Measurements from ENCODE around the gene PTPRG. TPM values are rescaled to one million over a fixed set of nuclear protein-coding genes. Genes with fewer than 3 reads are reported as not detected.

The PTPRG gene
- total RNA-seq, 1 experiment from 2014 or later: 11.7 TPM

DNA sequence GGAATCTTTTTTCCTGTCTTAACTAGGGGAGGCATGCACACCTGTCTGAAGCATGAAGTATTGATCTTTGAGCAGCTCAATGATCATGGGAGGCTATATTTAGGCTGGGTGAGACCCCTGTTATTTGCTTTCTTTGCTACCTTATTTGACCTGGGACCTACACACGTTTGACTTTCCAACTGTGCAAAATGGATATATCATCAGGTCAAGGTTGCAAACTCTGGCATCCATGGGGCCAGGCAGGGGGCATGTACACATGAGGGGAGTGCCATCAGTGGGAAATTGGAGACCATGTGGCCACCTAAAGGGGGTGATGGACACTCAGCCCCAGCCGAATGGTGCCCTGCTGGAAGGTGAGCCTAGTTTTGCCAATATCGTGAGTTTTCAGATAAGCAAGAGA is 637.8 kb downstream of the PTPRG start:
- no peak overlapping the region for H3K4me3 ChIP-seq (ENCODE audit: low read depth, low read length, poor library complexity, severe bottlenecking)

DNA sequence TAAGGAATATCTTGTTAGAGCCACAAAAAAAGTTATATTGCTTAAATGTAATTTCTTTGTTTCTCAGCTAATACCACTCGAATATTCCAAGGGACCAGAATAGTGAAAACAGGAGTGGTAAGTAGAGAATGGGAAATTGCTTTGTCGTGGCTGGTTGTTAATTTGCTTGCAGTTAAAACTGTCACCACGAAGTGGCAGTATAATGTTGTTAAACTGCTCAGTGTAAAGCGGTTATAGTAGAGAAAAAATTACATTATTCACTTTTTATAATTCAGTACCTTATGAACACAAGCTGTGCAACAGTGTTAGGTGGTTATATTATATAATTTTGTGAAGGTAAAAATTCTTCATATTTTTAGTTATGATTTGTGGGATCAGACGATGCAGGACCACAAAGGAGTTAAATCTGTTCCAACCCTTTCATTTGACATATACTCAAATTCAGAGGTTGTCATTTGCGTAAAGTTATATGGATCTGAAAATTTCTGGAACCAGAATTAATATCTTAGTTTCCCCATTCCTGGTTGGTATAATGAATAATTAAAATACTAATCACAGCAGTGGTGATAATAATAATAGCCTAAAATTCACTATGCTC is 640.2 kb downstream of the PTPRG start:
- ChIA-PET CTCF (no interaction called here), POLR2A (ENCODE audit: low non-redundant PET) (no interaction called here)
- BruUV-seq (replicated peaks): no TSS peak
- H3K27ac ChIP-seq (ENCODE audit: low read depth, low read length, poor library complexity, severe bottlenecking): no peak overlapping the region
- peak; percentile 9 for DNase-seq (ENCODE audit: low spot score)
- no peaks in the 10 kb centered on the region for H3K4me1 ChIP-seq (ENCODE audit: insufficient read depth, low read length, poor library complexity, severe bottlenecking)
- H3K9me3 ChIP-seq (ENCODE audit: low read depth, low read length, poor library complexity, severe bottlenecking): no peaks in the 10 kb centered on the region
- no peak overlapping the region for H3K4me3 ChIP-seq (ENCODE audit: low read depth, low read length, poor library complexity, severe bottlenecking)
- intact Hi-C loops (cut with micrococcal nuclease; ENCODE audit: unreplicated experiment): loop anchor here (2.0 to 10.0 kb wide), 2 partner anchors 113 to 359 kb away; no protein-coding TSS in a partner anchor
- no peak for TF ChIP-seq EZH2 (IDR thresholded peaks at IDR 0.05; ENCODE audit: borderline replicate concordance, low read depth, low read length, poor library complexity, severe bottlenecking)
- TF ChIP-seq, protein P1, sequence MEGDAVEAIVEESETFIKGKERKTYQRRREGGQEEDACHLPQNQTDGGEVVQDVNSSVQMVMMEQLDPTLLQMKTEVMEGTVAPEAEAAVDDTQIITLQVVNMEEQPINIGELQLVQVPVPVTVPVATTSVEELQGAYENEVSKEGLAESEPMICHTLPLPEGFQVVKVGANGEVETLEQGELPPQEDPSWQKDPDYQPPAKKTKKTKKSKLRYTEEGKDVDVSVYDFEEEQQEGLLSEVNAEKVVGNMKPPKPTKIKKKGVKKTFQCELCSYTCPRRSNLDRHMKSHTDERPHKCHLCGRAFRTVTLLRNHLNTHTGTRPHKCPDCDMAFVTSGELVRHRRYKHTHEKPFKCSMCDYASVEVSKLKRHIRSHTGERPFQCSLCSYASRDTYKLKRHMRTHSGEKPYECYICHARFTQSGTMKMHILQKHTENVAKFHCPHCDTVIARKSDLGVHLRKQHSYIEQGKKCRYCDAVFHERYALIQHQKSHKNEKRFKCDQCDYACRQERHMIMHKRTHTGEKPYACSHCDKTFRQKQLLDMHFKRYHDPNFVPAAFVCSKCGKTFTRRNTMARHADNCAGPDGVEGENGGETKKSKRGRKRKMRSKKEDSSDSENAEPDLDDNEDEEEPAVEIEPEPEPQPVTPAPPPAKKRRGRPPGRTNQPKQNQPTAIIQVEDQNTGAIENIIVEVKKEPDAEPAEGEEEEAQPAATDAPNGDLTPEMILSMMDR (conservative IDR thresholded peaks at IDR 0.05; ENCODE audit: low read depth, low read length): peak; percentile 53
- no peaks in the 10 kb centered on the region for H3K36me3 ChIP-seq (ENCODE audit: insufficient read depth, low read length, poor library complexity, severe bottlenecking)
- H3K27me3 ChIP-seq (replicated peaks; ENCODE audit: insufficient read depth, low read depth, low read length, poor library complexity): no peaks in the 10 kb centered on the region

More for the DNA sequence above, 637.8 kb downstream of the PTPRG start:
- Histone ChIP-seq H3K9me3 (ENCODE audit: low read depth, low read length, poor library complexity, severe bottlenecking) (no peaks in the 10 kb centered on the region), H3K27ac (ENCODE audit: low read depth, low read length, poor library complexity, severe bottlenecking) (no peak overlapping the region), H3K4me1 (ENCODE audit: insufficient read depth, low read length, poor library complexity, severe bottlenecking) (no peaks in the 10 kb centered on the region), H3K27me3 (replicated peaks; ENCODE audit: insufficient read depth, low read depth, low read length, poor library complexity) (no peaks in the 10 kb centered on the region), H3K36me3 (ENCODE audit: insufficient read depth, low read length, poor library complexity, severe bottlenecking) (no peaks in the 10 kb centered on the region)
- no TSS peak for BruUV-seq (replicated peaks)
- POLR2A ChIA-PET (ENCODE audit: low non-redundant PET): no interaction called here
- CTCF ChIA-PET: no interaction called here
- DNase-seq (ENCODE audit: low spot score): no peak
- intact Hi-C loops (cut with micrococcal nuclease; ENCODE audit: unreplicated experiment): no loop called here
- TF ChIP-seq, protein P1 (conservative IDR thresholded peaks at IDR 0.05; ENCODE audit: low read depth, low read length): no peak
- TF ChIP-seq EZH2 (IDR thresholded peaks at IDR 0.05; ENCODE audit: borderline replicate concordance, low read depth, low read length, poor library complexity, severe bottlenecking): no peak

DNA sequence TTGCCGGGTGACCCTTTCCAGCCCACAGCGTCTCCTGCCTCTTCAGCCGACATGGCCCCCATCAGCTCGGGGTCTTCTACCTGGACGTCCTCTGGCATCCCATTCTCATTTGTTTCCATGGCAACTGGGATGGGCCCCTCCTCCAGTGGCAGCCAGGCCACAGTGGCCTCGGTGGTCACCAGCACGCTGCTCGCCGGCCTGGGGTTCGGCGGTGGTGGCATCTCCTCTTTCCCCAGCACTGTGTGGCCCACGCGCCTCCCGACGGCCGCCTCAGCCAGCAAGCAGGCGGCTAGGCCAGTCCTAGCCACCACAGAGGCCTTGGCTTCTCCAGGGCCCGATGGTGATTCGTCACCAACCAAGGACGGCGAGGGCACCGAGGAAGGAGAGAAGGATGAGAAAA is 641.8 kb downstream of the PTPRG start:
- no TSS peak for BruUV-seq (replicated peaks)
- CTCF ChIA-PET: no interaction called here
- H3K4me3 ChIP-seq (ENCODE audit: low read depth, low read length, poor library complexity, severe bottlenecking): no peak overlapping the region
- TF ChIP-seq, protein P1 (conservative IDR thresholded peaks at IDR 0.05; ENCODE audit: low read depth, low read length): no peak
- TF ChIP-seq EZH2 (IDR thresholded peaks at IDR 0.05; ENCODE audit: borderline replicate concordance, low read depth, low read length, poor library complexity, severe bottlenecking): no peak
- no peaks in the 10 kb centered on the region for H3K9me3 ChIP-seq (ENCODE audit: low read depth, low read length, poor library complexity, severe bottlenecking)
- no peak for DNase-seq (ENCODE audit: low spot score)
- intact Hi-C loops (cut with micrococcal nuclease; ENCODE audit: unreplicated experiment): loop anchor here (10.0 kb wide), 1 partner anchor 112 kb away; no protein-coding TSS in a partner anchor
- POLR2A ChIA-PET (ENCODE audit: low non-redundant PET): no interaction called here
- no peaks in the 10 kb centered on the region for H3K4me1 ChIP-seq (ENCODE audit: insufficient read depth, low read length, poor library complexity, severe bottlenecking)
- no peak overlapping the region for H3K27ac ChIP-seq (ENCODE audit: low read depth, low read length, poor library complexity, severe bottlenecking)
- H3K27me3 ChIP-seq (replicated peaks; ENCODE audit: insufficient read depth, low read depth, low read length, poor library complexity): no peaks in the 10 kb centered on the region
- no peaks in the 10 kb centered on the region for H3K36me3 ChIP-seq (ENCODE audit: insufficient read depth, low read length, poor library complexity, severe bottlenecking)
